CD4-positive, CD25-positive, alpha-beta regulatory T cell (primary cell): ENCODE data around the gene RIMOC1. TPM values are rescaled to one million over a fixed set of nuclear protein-coding genes. Genes with fewer than 3 reads are reported as not detected.

Experiments used
- ATAC-seq, 2 donors: fragments of 150-1000 bp; cut with Tn5 transposase; one replicate each; pipeline ENCODE4 v1.10.0; 2021; ENCODE audit warnings: low read depth in 2 of 2, moderate number of reproducible peaks in 2 of 2, moderate library complexity in 1 of 2
- DNase-seq, 3 donors: peaks; one replicate each; pipeline versions ENCODE4 v3.0.0 to v3.0.0-alpha.2; 2012 to 2022; ENCODE audit warnings: mixed read lengths in 1 of 3
- H3K27ac ChIP-seq: one replicate; pipeline ENCODE4 v1.7.0; 2013; ENCODE audit warnings: mild to moderate bottlenecking, low read length; ENCODE audit not compliant: insufficient read depth, poor library complexity, severe bottlenecking
- H3K27me3 ChIP-seq: one replicate; pipeline ENCODE4 v1.7.0; 2013; ENCODE audit warnings: low read length; ENCODE audit not compliant: control insufficient read depth, insufficient read depth
- H3K36me3 ChIP-seq: one replicate; pipeline ENCODE4 v1.7.0; 2013; ENCODE audit warnings: mild to moderate bottlenecking, low read length, moderate library complexity; ENCODE audit not compliant: control insufficient read depth, insufficient read depth
- H3K4me1 ChIP-seq: 2 replicates; pipeline ENCODE4 v1.7.0; 2013; ENCODE audit warnings: mild to moderate bottlenecking, low read length; ENCODE audit not compliant: insufficient read depth, control insufficient read depth, poor library complexity, severe bottlenecking
- H3K4me3 ChIP-seq: one replicate; pipeline ENCODE4 v1.7.0; 2013; ENCODE audit warnings: low read depth, mild to moderate bottlenecking, low read length, moderate library complexity
- H3K9me3 ChIP-seq, 2 experiments: 1 replicate in 1 of 2; 2 replicates in 1 of 2; pipeline ENCODE4 v1.7.0; 2013; ENCODE audit warnings: low read length in 2 of 2, mild to moderate bottlenecking in 1 of 2, moderate library complexity in 1 of 2; ENCODE audit not compliant: control insufficient read depth in 2 of 2
- H3K27ac Mint-ChIP-seq, 3 donors: one replicate each; pipeline ENCODE4 v1.8.0; 2020 to 2022; ENCODE audit warnings: mild to moderate bottlenecking in 3 of 3, mixed read lengths in 3 of 3, moderate library complexity in 2 of 3
- H3K27me3 Mint-ChIP-seq: one replicate; pipeline ENCODE4 v1.8.0; 2022; ENCODE audit warnings: mild to moderate bottlenecking, mixed read lengths
- H3K36me3 Mint-ChIP-seq: one replicate; pipeline ENCODE4 v1.8.0; 2020; ENCODE audit warnings: mixed read lengths
- H3K4me1 Mint-ChIP-seq, 4 donors: one replicate each; pipeline ENCODE4 v1.8.0; 2020 to 2022; ENCODE audit warnings: mixed read lengths in 4 of 4, mild to moderate bottlenecking in 1 of 4
- H3K4me3 Mint-ChIP-seq, 4 donors: one replicate each; pipeline ENCODE4 v1.8.0; 2020 to 2022; ENCODE audit warnings: mild to moderate bottlenecking in 4 of 4, mixed read lengths in 4 of 4, moderate library complexity in 3 of 4
- H3K9me3 Mint-ChIP-seq, 7 donors: one replicate each; pipeline ENCODE4 v1.8.0; 2020 to 2022; ENCODE audit warnings: mixed read lengths in 7 of 7, mild to moderate bottlenecking in 3 of 7, moderate library complexity in 2 of 7
- polyA plus RNA-seq, 4 donors: library from polyadenylated mRNA; unstranded; fragments of 300-500 nt; fragmentation: Illumina TruSeq; gene quantifications; one replicate each; pipeline ENCODE4 v1.2.3, GENCODE V29; 2021
- total RNA-seq: library from RNA; stranded (reverse); gene quantifications from one replicate; pipeline ENCODE4 v1.2.3, GENCODE V29; 2022

The RIMOC1 gene
- total RNA-seq (13.7 TPM), polyA plus RNA-seq (10 to 100 TPM; 11.2 to 12.5 (median 11.7) TPM)

DNA sequence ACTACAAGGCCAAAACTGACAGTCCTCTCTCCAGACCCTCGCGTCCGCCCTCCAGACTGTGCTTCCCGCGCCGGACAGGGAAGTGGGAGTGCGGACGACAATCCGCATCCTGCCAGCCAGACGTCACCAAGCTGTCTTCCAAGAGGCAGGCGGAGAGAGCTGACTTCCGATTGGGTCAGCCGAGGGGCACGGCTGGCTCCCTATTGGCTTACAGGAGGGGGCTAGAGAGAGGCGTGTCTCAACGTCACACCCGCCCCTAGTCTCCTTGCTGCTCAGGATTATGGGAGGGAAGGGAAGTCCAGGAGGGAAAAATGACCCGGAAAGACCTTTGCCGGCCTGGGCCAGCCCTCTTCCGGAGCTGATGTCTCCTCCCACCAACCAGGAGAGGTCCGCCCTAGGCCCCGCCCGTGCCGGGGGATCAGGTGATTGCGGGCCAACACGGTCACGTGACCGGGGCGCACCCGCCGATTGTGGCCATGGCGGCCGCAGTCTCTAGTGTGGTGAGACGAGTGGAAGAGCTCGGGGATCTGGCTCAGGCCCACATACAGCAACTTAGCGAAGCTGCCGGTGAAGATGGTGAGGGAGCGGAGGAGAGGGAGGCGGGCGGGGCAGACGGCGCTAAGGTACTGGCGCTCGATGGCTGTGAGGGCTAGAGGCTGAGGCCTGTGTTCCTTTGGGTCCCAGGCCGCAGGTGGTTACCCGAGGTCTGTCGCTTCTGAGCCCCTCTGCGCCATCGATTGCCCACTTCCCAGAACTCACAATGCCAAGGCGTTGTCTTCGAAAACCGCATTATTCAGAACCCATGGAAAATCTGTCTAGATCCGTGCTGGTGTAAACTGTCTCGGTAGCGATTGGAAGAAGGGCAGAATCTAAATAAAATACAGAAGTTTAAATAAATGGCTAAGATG is at the start of gene RIMOC1:
RIMOC1 (plus strand) TSS at position 453 of the 908 bp plus-strand sequence; CDS start at position 477, 24 bp downstream.
- Mint-ChIP-seq H3K27me3 (peaks cover 18% of the 10 kb centered on the region), H3K9me3 (peaks cover 0 to 3% (median 0%) of the 10 kb centered on the region in 7 donors), H3K4me3 (peak within 1 kb of the TSS; percentile 96 to 99 (median 98)), H3K4me1 (peaks cover 19 to 46% (median 31%) of the 10 kb centered on the region in 4 donors), H3K36me3 (peaks cover 9% of the 10 kb centered on the region), H3K27ac (peak within 1 kb of the TSS; percentile 96 to 99 (median 98))
- Histone ChIP-seq H3K27me3 (no peaks in the 10 kb centered on the region), H3K27ac (peak within 1 kb of the TSS; percentile 86), H3K4me1 (peaks cover 18% of the 10 kb centered on the region), H3K9me3 (no peaks in the 10 kb centered on the region), H3K4me3 (peak within 1 kb of the TSS; percentile 87), H3K36me3 (peaks cover 13% of the 10 kb centered on the region)
- DNase-seq: peak; percentile 94 to 99 (median 95)
- peak; percentile 91 to 92 for ATAC-seq

GRCh38 chr5:41856644-41857491 is 47.3 kb upstream of the RIMOC1 start:
- DNase-seq: peak; percentile 42 to 83 (median 75)
- Mint-ChIP-seq H3K9me3 (no peaks in the 10 kb centered on the region), H3K4me1 (peaks cover 4 to 21% (median 15%) of the 10 kb centered on the region in 4 donors), H3K27me3 (no peaks in the 10 kb centered on the region), H3K4me3 (no peak overlapping the region), H3K36me3 (peaks cover 32% of the 10 kb centered on the region), H3K27ac (peak overlapping the region in 1 of 3 donors; percentile 62)
- no peaks in the 10 kb centered on the region for H3K27me3 ChIP-seq
- no peaks in the 10 kb centered on the region for H3K4me1 ChIP-seq
- no peak overlapping the region for H3K4me3 ChIP-seq
- peak; percentile 84 to 87 for ATAC-seq
- H3K27ac ChIP-seq: no peak overlapping the region
- H3K36me3 ChIP-seq: peaks cover 79% of the 10 kb centered on the region
- H3K9me3 ChIP-seq: no peaks in the 10 kb centered on the region

DNA sequence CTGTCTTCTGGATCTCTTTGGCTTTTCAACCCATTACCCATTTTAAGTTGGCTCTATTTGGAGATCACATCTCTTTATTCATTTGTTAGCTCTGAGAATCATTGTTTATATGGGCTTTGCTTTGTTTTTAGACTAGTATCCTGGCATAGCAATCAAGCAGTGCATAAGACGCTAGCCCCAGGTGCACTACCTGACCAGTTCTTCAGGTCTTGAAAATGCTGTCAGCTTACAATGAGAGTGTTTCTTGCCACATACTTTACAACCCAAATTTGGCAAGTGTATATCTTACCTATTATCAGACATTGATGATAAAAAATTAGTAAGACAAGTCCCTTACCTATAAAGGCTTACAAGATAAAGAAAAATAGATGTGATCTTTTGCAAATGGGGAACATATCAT is 46.2 kb upstream of the RIMOC1 start:
- Mint-ChIP-seq H3K36me3 (peaks cover 25% of the 10 kb centered on the region), H3K4me1 (peaks cover 4 to 21% (median 15%) of the 10 kb centered on the region in 4 donors), H3K27me3 (no peaks in the 10 kb centered on the region), H3K27ac (peak overlapping the region in 2 of 3 donors; percentile 62 to 67), H3K4me3 (no peak overlapping the region), H3K9me3 (no peaks in the 10 kb centered on the region)
- DNase-seq: no peak
- peaks cover 72% of the 10 kb centered on the region for H3K36me3 ChIP-seq
- H3K9me3 ChIP-seq: no peaks in the 10 kb centered on the region
- no peaks in the 10 kb centered on the region for H3K4me1 ChIP-seq
- H3K4me3 ChIP-seq: no peak overlapping the region
- H3K27me3 ChIP-seq: no peaks in the 10 kb centered on the region
- no peak overlapping the region for H3K27ac ChIP-seq
- no peak for ATAC-seq

GRCh38 chr5:41858890-41859289 is 45.3 kb upstream of the RIMOC1 start:
- DNase-seq (peak in 1 of 3 donors; percentile 23), ATAC-seq (no peak)
- Mint-ChIP-seq H3K27me3 (no peaks in the 10 kb centered on the region), H3K4me1 (peaks cover 11 to 29% (median 22%) of the 10 kb centered on the region in 4 donors), H3K4me3 (no peak overlapping the region), H3K27ac (peak overlapping the region in 2 of 3 donors; percentile 64 to 80), H3K9me3 (no peaks in the 10 kb centered on the region), H3K36me3 (peaks cover 20% of the 10 kb centered on the region)
- peaks cover 63% of the 10 kb centered on the region for H3K36me3 ChIP-seq
- no peaks in the 10 kb centered on the region for H3K9me3 ChIP-seq
- H3K27ac ChIP-seq: no peak overlapping the region
- H3K27me3 ChIP-seq: no peaks in the 10 kb centered on the region
- peaks cover 8% of the 10 kb centered on the region for H3K4me1 ChIP-seq
- no peak overlapping the region for H3K4me3 ChIP-seq

- Histone ChIP-seq H3K27ac (no peak overlapping the region), H3K36me3 (peaks cover 28% of the 10 kb centered on the region), H3K4me1 (peaks cover 34% of the 10 kb centered on the region), H3K9me3 (no peaks in the 10 kb centered on the region), H3K4me3 (peak overlapping the region; percentile 16), H3K27me3 (no peaks in the 10 kb centered on the region)
- Mint-ChIP-seq H3K27ac (peak overlapping the region in 2 of 3 donors; percentile 33 to 37), H3K36me3 (peaks cover 6% of the 10 kb centered on the region), H3K27me3 (no peaks in the 10 kb centered on the region), H3K4me1 (peaks cover 47 to 69% (median 61%) of the 10 kb centered on the region in 4 donors), H3K4me3 (peak overlapping the region in 2 of 4 donors; percentile 1 to 22), H3K9me3 (no peaks in the 10 kb centered on the region)
- DNase-seq: no peak
- no peak for ATAC-seq
Observed at GRCh38 chr5:41863871-41864486, 40.2 kb upstream of the RIMOC1 start.

DNA sequence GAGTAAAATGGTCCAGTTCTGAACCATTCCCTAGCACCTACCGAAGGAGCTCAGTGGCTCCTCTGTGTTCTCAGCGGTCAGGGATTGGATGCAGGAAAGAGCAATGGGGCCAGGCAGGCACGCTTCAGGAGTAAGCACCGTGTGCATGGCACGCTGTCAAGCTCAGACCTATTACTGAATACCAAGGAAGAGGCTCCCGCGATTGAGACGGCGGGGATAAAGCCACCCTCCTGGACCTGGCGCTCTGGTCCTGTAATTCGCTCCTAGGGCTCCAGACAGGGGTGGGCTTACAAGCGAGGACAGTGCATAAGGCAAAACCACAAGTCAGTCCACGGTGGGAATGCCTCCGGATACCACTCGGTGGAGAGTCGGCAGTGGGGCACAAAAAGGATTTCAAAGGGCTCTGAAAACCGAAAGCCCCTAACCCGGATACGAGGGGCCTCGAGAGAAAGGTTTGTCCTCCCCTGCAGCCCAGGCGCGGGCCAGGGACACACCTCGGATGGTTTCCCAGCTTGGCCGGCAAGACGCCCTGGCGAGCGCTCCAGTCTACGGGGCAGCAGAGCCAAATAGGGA is 34.9 kb upstream of the RIMOC1 start:
- H3K9me3 ChIP-seq: no peaks in the 10 kb centered on the region
- Mint-ChIP-seq H3K9me3 (no peaks in the 10 kb centered on the region), H3K27me3 (no peaks in the 10 kb centered on the region), H3K4me1 (peaks cover 41 to 67% (median 56%) of the 10 kb centered on the region in 4 donors), H3K4me3 (peak overlapping the region; percentile 93 to 99 (median 96)), H3K27ac (peak overlapping the region; percentile 83 to 99 (median 96)), H3K36me3 (no peaks in the 10 kb centered on the region)
- ATAC-seq: no peak
- peak overlapping the region; percentile 92 for H3K27ac ChIP-seq
- no peaks in the 10 kb centered on the region for H3K27me3 ChIP-seq
- H3K4me3 ChIP-seq: peak overlapping the region; percentile 60
- peaks cover 39% of the 10 kb centered on the region for H3K4me1 ChIP-seq
- peak in 1 of 3 donors; percentile 3 for DNase-seq
- H3K36me3 ChIP-seq: no peaks in the 10 kb centered on the region
